A549 (cell line): ENCODE measurements around the gene SSH3. TPM values are rescaled to one million over a fixed set of nuclear protein-coding genes. Genes with fewer than 3 reads are reported as not detected.

Experiments used
- ATAC-seq, 2 experiments: fragments of 200-7000 bp in 1 of 2; fragments of >200 bp in 1 of 2; cut with Nextera tagmentation in 1 of 2; cut with Tn5 transposase in 1 of 2; 3 replicates each; pipeline versions ENCODE4 v1.8.0 to v1.9.1; 2018 to 2020; ENCODE audit warnings: mild to moderate bottlenecking in 1 of 2, moderate library complexity in 1 of 2
- CTCF ChIA-PET: fragments of 300-600 bp; sonication (Branson Sonifier 250); formaldehyde crosslinking; extraction: SDS; loops from one replicate; lab custom pipeline; 2021; ENCODE audit warnings: antibody characterized with exemption, inconsistent platforms; lab: Yijun Ruan, JAX
- POLR2A ChIA-PET: fragments of 350-600 bp; formaldehyde crosslinking; extraction: SDS; loops from one replicate; lab custom pipeline; 2021; ENCODE audit warnings: antibody characterized with exemption, inconsistent platforms; lab: Yijun Ruan, JAX
- DNase-seq, 2 experiments: peaks; one replicate each; pipeline versions ENCODE4 v3.0.0 to v3.0.0-alpha.2; 2011 to 2016; ENCODE audit warnings: low read depth in 1 of 2, low spot score in 1 of 2
- FAIRE-seq: peaks from 2 replicates; lab custom pipeline; 2011; peaks lifted over from hg19 to GRCh38; lab: Jason Lieb, UNC
- H3K27ac ChIP-seq, 2 experiments: fragments of >200 bp; sonication (Bioruptor Twin); formaldehyde crosslinking; 3 replicates each; pipeline ENCODE4 v1.5.1; 2016 to 2017
- H3K4me1 ChIP-seq: fragments of >200 bp; sonication (Bioruptor Twin); formaldehyde crosslinking; 3 replicates; pipeline ENCODE4 v1.6.1; 2016
- H3K4me2 ChIP-seq: fragments of >200 bp; sonication (Bioruptor Twin); formaldehyde crosslinking; 3 replicates; pipeline ENCODE4 v1.6.1; 2016
- H3K4me3 ChIP-seq: fragments of >200 bp; sonication (Bioruptor Twin); formaldehyde crosslinking; 3 replicates; pipeline ENCODE4 v1.5.1; 2016
- H3K9me3 ChIP-seq: fragments of >200 bp; sonication (Bioruptor Twin); formaldehyde crosslinking; 3 replicates; pipeline ENCODE4 v1.6.1; 2016
- CBX8 ChIP-seq: fragments of 200-600 bp; sonication (generic); IDR thresholded peaks from 2 replicates; pipeline ENCODE4 v1.6.1; 2016
- CEBPB ChIP-seq, 2 experiments: fragments of >200 bp in 1 of 2; sonication (Bioruptor Twin) in 1 of 2; formaldehyde crosslinking in 1 of 2; IDR thresholded peaks; 2 replicates each; pipeline ENCODE4 v1.6.1; 2012 to 2016
- CHD2 ChIP-seq: fragments of 150-350 bp; IDR thresholded peaks from 2 replicates; pipeline ENCODE4 v1.6.1; 2014; ENCODE audit warnings: low read length; ENCODE audit not compliant: partially characterized antibody
- CHD4 ChIP-seq: fragments of 200-600 bp; sonication (generic); IDR thresholded peaks from 2 replicates; pipeline ENCODE4 v1.6.1; 2016; ENCODE audit warnings: antibody characterized with exemption, mild to moderate bottlenecking, borderline replicate concordance
- FOXS1 ChIP-seq: fragments of 250-450 bp; sonication (Bioruptor Pico); IDR thresholded peaks from 2 replicates; pipeline ENCODE4 v1.5.0; 2020; ENCODE audit warnings: mild to moderate bottlenecking, moderate library complexity
- JUN ChIP-seq, 2 experiments: fragments of >200 bp; sonication (Bioruptor Twin); formaldehyde crosslinking; IDR thresholded peaks; 2 replicates in 1 of 2; 3 replicates in 1 of 2; pipeline ENCODE4 v1.6.1; 2016 to 2017
- JUNB ChIP-seq: fragments of >200 bp; sonication (Bioruptor Twin); formaldehyde crosslinking; IDR thresholded peaks from 2 replicates; pipeline ENCODE4 v1.6.1; 2016
- KDM5A ChIP-seq: fragments of 200-600 bp; sonication (generic); IDR thresholded peaks from 2 replicates; pipeline ENCODE4 v1.6.1; 2016; ENCODE audit warnings: antibody characterized with exemption, mild to moderate bottlenecking
- MAFK ChIP-seq: fragments of 450-650 bp; IDR thresholded peaks from 2 replicates; pipeline ENCODE4 v1.6.1; 2014; ENCODE audit not compliant: partially characterized antibody
- NPAS2 ChIP-seq: fragments of 250-450 bp; sonication (Bioruptor Pico); IDR thresholded peaks from 2 replicates; pipeline ENCODE4 v1.8.0; 2022; ENCODE audit warnings: mild to moderate bottlenecking, moderate library complexity, borderline replicate concordance
- NR3C1 ChIP-seq: fragments of >200 bp; sonication (Bioruptor Twin); formaldehyde crosslinking; IDR thresholded peaks from 3 replicates; pipeline ENCODE4 v1.6.1; 2017
- RAD21 ChIP-seq, 2 experiments: fragments of >200 bp in 1 of 2; sonication (Bioruptor Twin) in 1 of 2; formaldehyde crosslinking in 1 of 2; IDR thresholded peaks in 1 of 2; conservative IDR thresholded peaks in 1 of 2; 2 replicates in 1 of 2; 3 replicates in 1 of 2; pipeline ENCODE4 v1.6.1; 2012 to 2018; ENCODE audit warnings: inconsistent platforms in 1 of 2
- RCOR1 ChIP-seq: fragments of 150-350 bp; IDR thresholded peaks from 2 replicates; pipeline ENCODE4 v1.6.1; 2014; ENCODE audit warnings: antibody characterized with exemption, low read length, low read depth
- TP53 ChIP-seq: fragments of 250-450 bp; sonication (Bioruptor Pico); IDR thresholded peaks from 2 replicates; pipeline ENCODE4 v1.5.0; 2021; ENCODE audit warnings: mild to moderate bottlenecking, moderate library complexity
- WGBS: methylation state at CpG from one replicate; pipeline ENCODE4 v1.1.6; 2017; ENCODE audit errors: missing lambda C conversion rate; 5-methylcytosine and 5-hydroxymethylcytosine counted together
- polyA plus RNA-seq, 4 experiments: library from polyadenylated mRNA; depleted of rRNA in 3 of 4; stranded (reverse); fragments of >200 nt; fragmentation: RNase III in 1 of 4; extraction: RNeasy Plus Mini Kit Qiagen cat#74134 plus additional on column Dnase treatment in 1 of 4; gene quantifications; 2 replicates in 3 of 4; 3 replicates in 1 of 4; pipeline ENCODE4 v1.2.3, GENCODE V29; 2011 to 2017
- TF ChIP-seq, protein P1 (sequence below): IDR thresholded peaks from 2 replicates; pipeline ENCODE4 v1.6.1; 2012; ENCODE audit warnings: low read depth, borderline replicate concordance
- TF ChIP-seq, protein P2 (sequence below): fragments of 150-350 bp; IDR thresholded peaks from 2 replicates; pipeline ENCODE4 v1.6.1; 2014; ENCODE audit warnings: low read depth, mild to moderate bottlenecking, low read length
- TF ChIP-seq, protein P3 (sequence below): fragments of >200 bp; sonication (Bioruptor Twin); formaldehyde crosslinking; IDR thresholded peaks from 2 replicates; pipeline ENCODE4 v1.6.1; 2016

The SSH3 gene
- polyA plus RNA-seq, 2 of the 4 experiments (the other 2 are of a cell fraction), result 13.9 to 24.1 TPM

DNA sequence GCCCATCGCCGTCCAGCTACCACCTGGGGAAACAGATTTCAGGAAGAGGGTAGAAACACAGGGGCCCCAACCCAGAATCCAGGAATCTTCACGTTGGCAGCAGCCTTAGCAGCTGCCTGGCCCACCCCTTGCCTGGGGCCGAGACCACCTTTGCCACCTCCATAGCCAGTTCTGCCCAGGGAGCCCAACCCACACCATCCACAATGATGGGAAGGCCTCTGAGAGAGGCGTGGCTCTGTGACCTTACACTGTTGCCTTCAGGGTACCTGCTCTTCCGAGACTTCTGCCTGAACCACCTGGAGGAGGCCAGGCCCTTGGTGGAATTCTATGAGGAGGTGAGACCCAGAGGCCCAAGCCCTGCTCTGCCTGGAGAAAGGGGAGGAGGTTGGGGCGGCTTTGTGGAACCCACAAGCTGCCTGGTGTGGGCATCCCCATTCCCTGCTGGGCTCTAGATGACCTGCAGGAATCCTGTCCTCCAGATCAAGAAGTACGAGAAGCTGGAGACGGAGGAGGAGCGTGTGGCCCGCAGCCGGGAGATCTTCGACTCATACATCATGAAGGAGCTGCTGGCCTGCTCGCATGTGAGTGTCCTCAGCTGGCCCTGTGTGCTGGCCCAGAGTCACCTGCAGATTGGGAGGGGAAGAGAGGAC, 24.3 kb upstream of the SSH3 start:
- no peaks in the 10 kb centered on the region for H3K9me3 ChIP-seq
- no peak overlapping the region for H3K27ac ChIP-seq
- no peak overlapping the region for H3K4me2 ChIP-seq
- 93% methylated on average over 10 of the region's 14 CpGs for WGBS
- FAIRE-seq, result no peak
- peaks cover 4% of the 10 kb centered on the region; the same call in 1 of the 3 replicates for H3K4me1 ChIP-seq
- TF ChIP-seq KDM5A (no peak), MAFK (no peak), JUNB (no peak)
- ATAC-seq, result no peak
- DNase-seq, result no peak
- no peak overlapping the region for H3K4me3 ChIP-seq
- ChIA-PET POLR2A (interaction anchor here (0.7 to 0.8 kb wide), 2 partner anchors 9 to 10 kb away, joined by 3 read pairs; partner anchors contain the start of gene ANKRD13D), CTCF (interaction anchor here (0.6 to 3.8 kb wide), 6 partner anchors 9 to 139 kb away, joined by 3 to 20 read pairs (median 5); partner anchors contain the start of gene GRK2)

DNA sequence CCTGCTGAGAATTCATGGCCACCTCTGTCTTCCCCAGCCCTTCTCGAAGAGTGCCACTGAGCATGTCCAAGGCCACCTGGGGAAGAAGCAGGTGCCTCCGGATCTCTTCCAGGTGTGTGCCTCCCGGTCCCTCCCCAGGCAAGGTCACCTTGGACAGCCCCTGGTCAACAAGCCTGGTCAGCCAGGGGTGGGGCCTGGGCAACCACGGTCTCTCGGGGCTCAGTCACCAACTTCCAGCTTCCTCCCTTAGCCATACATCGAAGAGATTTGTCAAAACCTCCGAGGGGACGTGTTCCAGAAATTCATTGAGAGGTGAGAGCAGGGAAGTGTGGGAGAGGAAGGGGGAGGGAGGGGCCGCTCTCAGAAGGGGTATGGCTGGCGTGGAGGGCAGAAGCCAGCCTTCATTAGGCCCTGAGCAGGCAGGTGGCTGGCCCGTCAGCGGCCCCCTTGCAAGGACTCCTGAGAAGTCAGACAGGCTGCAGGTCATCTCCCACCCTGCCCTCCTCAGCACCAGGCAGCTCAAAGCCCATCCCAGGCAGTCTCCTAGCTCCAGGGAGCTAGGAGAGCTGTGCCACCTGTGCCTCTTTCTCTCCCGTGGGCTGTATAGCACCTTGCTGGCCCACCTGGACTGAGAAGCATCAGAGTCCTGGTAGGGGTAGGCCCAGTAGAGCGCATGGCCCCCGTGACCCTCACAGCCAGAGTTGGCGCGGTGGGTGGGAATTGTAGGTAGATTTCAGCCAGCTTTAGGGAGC, 23.6 kb upstream of the SSH3 start:
- 93% methylated on average over 16 of the region's 17 CpGs for WGBS
- DNase-seq (no peak), FAIRE-seq (no peak), ATAC-seq (no peak)
- H3K9me3 ChIP-seq, result no peaks in the 10 kb centered on the region
- ChIA-PET CTCF (interaction anchor here (0.6 to 3.8 kb wide), 8 partner anchors 8 to 140 kb away, joined by 3 to 20 read pairs (median 3); partner anchors contain the start of genes ANKRD13D and GRK2), POLR2A (interaction anchor here (0.8 kb wide), 1 partner anchor 8 kb away, joined by 3 read pairs; no protein-coding TSS in a partner anchor)
- no peak overlapping the region for H3K27ac ChIP-seq
- no peak overlapping the region for H3K4me3 ChIP-seq
- TF ChIP-seq, protein P1, sequence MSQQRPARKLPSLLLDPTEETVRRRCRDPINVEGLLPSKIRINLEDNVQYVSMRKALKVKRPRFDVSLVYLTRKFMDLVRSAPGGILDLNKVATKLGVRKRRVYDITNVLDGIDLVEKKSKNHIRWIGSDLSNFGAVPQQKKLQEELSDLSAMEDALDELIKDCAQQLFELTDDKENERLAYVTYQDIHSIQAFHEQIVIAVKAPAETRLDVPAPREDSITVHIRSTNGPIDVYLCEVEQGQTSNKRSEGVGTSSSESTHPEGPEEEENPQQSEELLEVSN, result no peak
- TF ChIP-seq RCOR1 (no peak), CHD2 (no peak), RAD21 (conservative IDR thresholded peaks at IDR 0.05 in 1 of 2, IDR thresholded peaks at IDR 0.05 in 1 of 2) (no peak), CHD4 (no peak), CEBPB (IDR thresholded peaks at IDR 0.05) (no peak), TP53 (CRISPR knock-in tag) (no peak), NPAS2 (CRISPR knock-in tag) (no peak), NR3C1 (no peak), MAFK (no peak)
- TF ChIP-seq, protein P2, sequence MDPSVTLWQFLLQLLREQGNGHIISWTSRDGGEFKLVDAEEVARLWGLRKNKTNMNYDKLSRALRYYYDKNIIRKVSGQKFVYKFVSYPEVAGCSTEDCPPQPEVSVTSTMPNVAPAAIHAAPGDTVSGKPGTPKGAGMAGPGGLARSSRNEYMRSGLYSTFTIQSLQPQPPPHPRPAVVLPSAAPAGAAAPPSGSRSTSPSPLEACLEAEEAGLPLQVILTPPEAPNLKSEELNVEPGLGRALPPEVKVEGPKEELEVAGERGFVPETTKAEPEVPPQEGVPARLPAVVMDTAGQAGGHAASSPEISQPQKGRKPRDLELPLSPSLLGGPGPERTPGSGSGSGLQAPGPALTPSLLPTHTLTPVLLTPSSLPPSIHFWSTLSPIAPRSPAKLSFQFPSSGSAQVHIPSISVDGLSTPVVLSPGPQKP, result no peak
- no peak overlapping the region for H3K4me2 ChIP-seq
- H3K4me1 ChIP-seq, result peaks cover 4% of the 10 kb centered on the region; the same call in 1 of the 3 replicates

DNA sequence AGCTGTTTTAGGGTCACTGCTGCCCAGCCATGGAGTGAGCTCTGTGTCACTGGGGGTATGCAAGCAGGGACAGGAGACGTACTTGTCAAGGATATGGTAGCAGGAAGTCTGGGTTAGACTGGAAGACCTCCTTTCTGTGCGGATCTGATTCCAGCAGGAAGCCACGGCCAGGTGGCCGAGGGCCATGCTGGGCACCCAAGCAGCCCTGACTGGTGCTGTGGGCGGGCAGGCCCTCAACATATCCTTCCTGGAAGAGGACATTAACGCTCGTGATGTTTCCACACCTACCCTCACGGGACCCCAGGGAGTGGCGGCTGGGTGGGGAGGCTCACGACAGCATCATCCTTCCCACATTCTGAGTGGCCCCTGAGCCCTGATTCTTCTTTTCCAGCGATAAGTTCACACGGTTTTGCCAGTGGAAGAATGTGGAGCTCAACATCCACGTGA, 23.0 kb upstream of the SSH3 start:
- POLR2A ChIA-PET, result no interaction called here
- ATAC-seq (no peak), FAIRE-seq (no peak), DNase-seq (no peak)
- no peaks in the 10 kb centered on the region for H3K9me3 ChIP-seq
- H3K4me1 ChIP-seq, result peaks cover 4% of the 10 kb centered on the region; the same call in 1 of the 3 replicates
- H3K4me3 ChIP-seq, result no peak overlapping the region
- H3K27ac ChIP-seq, result no peak overlapping the region
- CTCF ChIA-PET, result interaction anchor here (0.9 to 3.8 kb wide), 5 partner anchors 9 to 91 kb away, joined by 3 to 20 read pairs (median 7); partner anchors contain the start of genes ANKRD13D and GRK2
- no peak overlapping the region for H3K4me2 ChIP-seq
- 95% methylated on average over 13 of the region's 13 CpGs for WGBS
- TF ChIP-seq, protein P3, sequence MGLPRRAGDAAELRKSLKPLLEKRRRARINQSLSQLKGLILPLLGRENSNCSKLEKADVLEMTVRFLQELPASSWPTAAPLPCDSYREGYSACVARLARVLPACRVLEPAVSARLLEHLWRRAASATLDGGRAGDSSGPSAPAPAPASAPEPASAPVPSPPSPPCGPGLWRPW, result no peak
- TF ChIP-seq CBX8, result no peak
- no peak for TF ChIP-seq FOXS1 (CRISPR knock-in tag)
- no peak for TF ChIP-seq JUN (IDR thresholded peaks at IDR 0.05)
